Breast epithelium (tissue), 4 donors: ENCODE results near the gene CAMK2A. TPM values are rescaled to one million over a fixed set of nuclear protein-coding genes. Genes with fewer than 3 reads are reported as not detected.

Experiments
- DNase-seq, 2 donors: peaks; one replicate each; pipeline ENCODE4 v3.0.0-alpha.2; 2019; ENCODE audit warnings: low spot score in 2 of 2
- H3K27ac ChIP-seq, 2 donors: fragments of 200-600 bp; sonication (generic) in 1 of 2; one replicate each; pipeline ENCODE4 v1.5.1; 2016 to 2019; ENCODE audit warnings: mild to moderate bottlenecking in 1 of 2
- H3K27me3 ChIP-seq, 2 donors: fragments of 200-600 bp; sonication (generic) in 1 of 2; one replicate each; pipeline versions ENCODE4 v1.5.1 to v1.6.0; 2017 to 2019; ENCODE audit warnings: control low read depth in 1 of 2, mild to moderate bottlenecking in 1 of 2
- H3K36me3 ChIP-seq: fragments of 200-600 bp; one replicate; pipeline ENCODE4 v1.5.1; 2019
- H3K4me1 ChIP-seq, 2 donors: fragments of 200-600 bp; sonication (generic); one replicate each; pipeline ENCODE4 v1.5.1; 2016 to 2019; ENCODE audit warnings: control low read depth in 1 of 2
- H3K4me3 ChIP-seq, 3 donors: fragments of 200-600 bp; sonication (generic); 1 replicate in 2 of 3; 2 replicates in 1 of 3; pipeline ENCODE4 v1.5.1; 2016 to 2019; ENCODE audit warnings: mild to moderate bottlenecking in 3 of 3, moderate library complexity in 2 of 3
- H3K9me3 ChIP-seq, 2 donors: fragments of 200-600 bp; sonication (generic) in 1 of 2; one replicate each; pipeline ENCODE4 v1.5.1; 2016 to 2019; ENCODE audit warnings: control low read depth in 1 of 2
- CTCF ChIP-seq, 3 donors: fragments of 450-650 bp; IDR thresholded peaks; one replicate each; pipeline ENCODE4 v1.5.1; 2016 to 2017; ENCODE audit warnings: antibody characterized with exemption in 3 of 3, mild to moderate bottlenecking in 3 of 3, moderate library complexity in 3 of 3
- POLR2A ChIP-seq: fragments of 450-650 bp; IDR thresholded peaks from one replicate; pipeline ENCODE4 v1.6.1; 2016; ENCODE audit warnings: antibody characterized with exemption, mild to moderate bottlenecking, moderate library complexity
- POLR2AphosphoS5 ChIP-seq, 3 donors: sonication (generic); formaldehyde crosslinking; IDR thresholded peaks; one replicate each; pipeline ENCODE4 v1.6.1; 2017; ENCODE audit warnings: antibody characterized with exemption in 3 of 3
- intact Hi-C: fragments of 100-400 bp; cut with DNase I; formaldehyde crosslinking; loops from one replicate; pipeline ENCODE4 v1.15.1; 2023; ENCODE audit warnings: low total_unique reads
- total RNA-seq, 3 donors: library from RNA; depleted of rRNA; stranded (reverse); fragments of >200 nt; gene quantifications; one replicate each; pipeline ENCODE4 v1.1.0, GENCODE V29; 2016

Gene CAMK2A
- total RNA-seq, 3 donors from 2014 or later: under 0.01 TPM; not detected in 2

- Histone ChIP-seq H3K9me3 (no peaks in the 10 kb centered on the region), H3K27ac (no peak overlapping the region), H3K4me1 (peaks cover 0 to 10% of the 10 kb centered on the region in 2 donors), H3K27me3 (no peaks in the 10 kb centered on the region), H3K36me3 (no peaks in the 10 kb centered on the region), H3K4me3 (no peak overlapping the region)
- intact Hi-C loops: no loop called here
- no peak for DNase-seq
- TF ChIP-seq CTCF (IDR thresholded peaks at IDR 0.05) (no peak), POLR2A (no peak)
Observed at GRCh38 chr5:150262502-150262901, 27.1 kb downstream of the CAMK2A start.

GRCh38 chr5:150261231-150261630 is 28.3 kb downstream of the CAMK2A start:
- Histone ChIP-seq H3K27ac (no peak overlapping the region), H3K9me3 (no peaks in the 10 kb centered on the region), H3K27me3 (no peaks in the 10 kb centered on the region), H3K36me3 (no peaks in the 10 kb centered on the region), H3K4me1 (peaks cover 0 to 10% of the 10 kb centered on the region in 2 donors), H3K4me3 (no peak overlapping the region)
- no peak for DNase-seq
- intact Hi-C loops: no loop called here
- TF ChIP-seq CTCF (IDR thresholded peaks at IDR 0.05) (no peak), POLR2A (no peak), POLR2AphosphoS5 (IDR thresholded peaks at IDR 0.05) (no peak)

GRCh38 chr5:150258130-150258529 is 31.4 kb downstream of the CAMK2A start:
- intact Hi-C loops: no loop called here

GRCh38 chr5:150257424-150257823 is 32.1 kb downstream of the CAMK2A start:
- no peaks in the 10 kb centered on the region for H3K9me3 ChIP-seq
- no peak overlapping the region for H3K27ac ChIP-seq
- H3K4me1 ChIP-seq: no peaks in the 10 kb centered on the region
- intact Hi-C loops: no loop called here
- DNase-seq: no peak
- no peaks in the 10 kb centered on the region for H3K36me3 ChIP-seq
- H3K4me3 ChIP-seq: no peak overlapping the region
- TF ChIP-seq POLR2AphosphoS5 (IDR thresholded peaks at IDR 0.05) (no peak), POLR2A (no peak), CTCF (IDR thresholded peaks at IDR 0.05) (no peak)
- no peaks in the 10 kb centered on the region for H3K27me3 ChIP-seq

More at GRCh38 chr5:150258130-150258529, 31.4 kb downstream of the CAMK2A start:
- Histone ChIP-seq H3K36me3 (no peaks in the 10 kb centered on the region), H3K4me1 (no peaks in the 10 kb centered on the region), H3K27ac (no peak overlapping the region), H3K27me3 (no peaks in the 10 kb centered on the region), H3K4me3 (no peak overlapping the region), H3K9me3 (no peaks in the 10 kb centered on the region)
- DNase-seq: no peak
- TF ChIP-seq POLR2A (no peak), POLR2AphosphoS5 (IDR thresholded peaks at IDR 0.05) (no peak), CTCF (IDR thresholded peaks at IDR 0.05) (no peak)

- Histone ChIP-seq H3K4me1 (no peaks in the 10 kb centered on the region), H3K36me3 (no peaks in the 10 kb centered on the region), H3K27ac (no peak overlapping the region), H3K9me3 (no peaks in the 10 kb centered on the region), H3K27me3 (no peaks in the 10 kb centered on the region), H3K4me3 (no peak overlapping the region)
- no peak for TF ChIP-seq POLR2AphosphoS5 (IDR thresholded peaks at IDR 0.05)
- TF ChIP-seq POLR2A: no peak
- no peak for TF ChIP-seq CTCF (IDR thresholded peaks at IDR 0.05)
- DNase-seq: no peak
- intact Hi-C loops: no loop called here
Observed at GRCh38 chr5:150256410-150257064, 33.0 kb downstream of the CAMK2A start.
